ENCODE results near the gene SNAP23.

SNAP23 gene

GRCh38 chr15:42456971-42457370, 38.5 kb upstream of the SNAP23 start:
- no peak overlapping the region for H3K27ac ChIP-seq
- no peak for TF ChIP-seq CTCF (conservative IDR thresholded peaks at IDR 0.05)

- H3K27ac ChIP-seq, result no peak overlapping the region
- no peak for TF ChIP-seq CTCF (conservative IDR thresholded peaks at IDR 0.05)
Measured at GRCh38 chr15:42457445-42458442, 37.7 kb upstream of the SNAP23 start.

- H3K27ac ChIP-seq, result peak overlapping the region; percentile 36; the same call in 1 of the 2 replicates
- no peak for TF ChIP-seq CTCF (conservative IDR thresholded peaks at IDR 0.05)
Measured at GRCh38 chr15:42461261-42461660, 34.2 kb upstream of the SNAP23 start.

- TF ChIP-seq CTCF (conservative IDR thresholded peaks at IDR 0.05), result no peak
- no peak overlapping the region for H3K27ac ChIP-seq
Measured at GRCh38 chr15:42465520-42466259, 29.7 kb upstream of the SNAP23 start.

- no peak for TF ChIP-seq CTCF (conservative IDR thresholded peaks at IDR 0.05)
- no peak overlapping the region for H3K27ac ChIP-seq
Measured at GRCh38 chr15:42471002-42471401, 24.4 kb upstream of the SNAP23 start.

- no peak overlapping the region for H3K27ac ChIP-seq
Measured at GRCh38 chr15:42474827-42475226, 20.6 kb upstream of the SNAP23 start.

More at GRCh38 chr15:42474827-42475226, 20.6 kb upstream of the SNAP23 start:
- TF ChIP-seq CTCF (conservative IDR thresholded peaks at IDR 0.05), result no peak

Measured in VCaP (cell line).